Loucy (cell line): ENCODE measurements around the gene PGM3.

Experiments
- EZH2phosphoT487 ChIP-seq: fragments of 200-600 bp; IDR thresholded peaks from 2 replicates; pipeline ENCODE4 v1.6.1; 2018; ENCODE audit warnings: antibody characterized with exemption, mild to moderate bottlenecking, moderate library complexity, borderline replicate concordance
- TF ChIP-seq, protein P1 (sequence below): fragments of 200-600 bp; sonication (generic); conservative IDR thresholded peaks from 2 replicates; pipeline ENCODE4 v1.5.1; 2014; ENCODE audit warnings: mild to moderate bottlenecking, antibody characterized with exemption, low read length

- TF ChIP-seq EZH2phosphoT487 = no peak
- TF ChIP-seq, protein P1, sequence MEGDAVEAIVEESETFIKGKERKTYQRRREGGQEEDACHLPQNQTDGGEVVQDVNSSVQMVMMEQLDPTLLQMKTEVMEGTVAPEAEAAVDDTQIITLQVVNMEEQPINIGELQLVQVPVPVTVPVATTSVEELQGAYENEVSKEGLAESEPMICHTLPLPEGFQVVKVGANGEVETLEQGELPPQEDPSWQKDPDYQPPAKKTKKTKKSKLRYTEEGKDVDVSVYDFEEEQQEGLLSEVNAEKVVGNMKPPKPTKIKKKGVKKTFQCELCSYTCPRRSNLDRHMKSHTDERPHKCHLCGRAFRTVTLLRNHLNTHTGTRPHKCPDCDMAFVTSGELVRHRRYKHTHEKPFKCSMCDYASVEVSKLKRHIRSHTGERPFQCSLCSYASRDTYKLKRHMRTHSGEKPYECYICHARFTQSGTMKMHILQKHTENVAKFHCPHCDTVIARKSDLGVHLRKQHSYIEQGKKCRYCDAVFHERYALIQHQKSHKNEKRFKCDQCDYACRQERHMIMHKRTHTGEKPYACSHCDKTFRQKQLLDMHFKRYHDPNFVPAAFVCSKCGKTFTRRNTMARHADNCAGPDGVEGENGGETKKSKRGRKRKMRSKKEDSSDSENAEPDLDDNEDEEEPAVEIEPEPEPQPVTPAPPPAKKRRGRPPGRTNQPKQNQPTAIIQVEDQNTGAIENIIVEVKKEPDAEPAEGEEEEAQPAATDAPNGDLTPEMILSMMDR = no peak
These were observed at the start of gene PGM3, which contains the start of gene RWDD2A for GRCh38 chr6:83192871-83193746.
